ENCODE data around the gene TP53.

- TF ChIP-seq CTCF (IDR thresholded peaks at IDR 0.05), result no peak
- TF ChIP-seq POLR2A (IDR thresholded peaks at IDR 0.05), result no peak
Observed at GRCh38 chr17:7707446-7707845, 20.2 kb upstream of the TP53 start.

All from Peyer's patch (tissue), 4 donors.